IMR-90 (cell line): ENCODE data around the gene LCN2. TPM values are rescaled to one million over a fixed set of nuclear protein-coding genes. Genes with fewer than 3 reads are reported as not detected.

Source experiments
- ATAC-seq: fragments of 200-7000 bp; cut with Tn5 transposase; 2 replicates; pipeline ENCODE4 v1.9.1; 2020; ENCODE audit warnings: low read depth, mild to moderate bottlenecking, moderate library complexity
- BruUV-seq: library from RNA; stranded (reverse); fragments of 400-500 nt; replicated peaks from 2 replicates; lab custom pipeline; 2021; lab: Mats Ljungman, UMichigan
- CTCF ChIA-PET: fragments of 300-600 bp; formaldehyde crosslinking; extraction: SDS; loops from one replicate; lab custom pipeline; 2021; ENCODE audit warnings: antibody characterized with exemption; lab: Yijun Ruan, JAX
- POLR2A ChIA-PET: fragments of 300-600 bp; sonication (Branson Sonifier 250); formaldehyde crosslinking; loops from one replicate; lab custom pipeline; 2022; ENCODE audit warnings: antibody characterized with exemption; ENCODE audit not compliant: unreplicated experiment; lab: Charles Lee
- DNase-seq: peaks from one replicate; pipeline ENCODE4 v3.0.0; 2013
- H2AFZ ChIP-seq: replicated peaks from 2 replicates; pipeline ENCODE3; 2013; ENCODE audit warnings: low read length, mild to moderate bottlenecking; ENCODE audit not compliant: poor library complexity
- H2AK5ac ChIP-seq: 2 replicates; pipeline ENCODE4 v1.6.1; 2013; ENCODE audit warnings: low read depth, low read length, inconsistent platforms
- H2AK9ac ChIP-seq: replicated peaks from 2 replicates; pipeline ENCODE3; 2013; ENCODE audit warnings: mild to moderate bottlenecking, low read depth, low read length, moderate library complexity; ENCODE audit not compliant: poor library complexity
- H2BK120ac ChIP-seq: 2 replicates; pipeline ENCODE4 v1.6.1; 2013; ENCODE audit warnings: low read depth, low read length, inconsistent platforms
- H2BK15ac ChIP-seq: 3 replicates; pipeline ENCODE4 v1.6.1; 2013; ENCODE audit warnings: low read depth, low read length, inconsistent platforms
- H2BK20ac ChIP-seq: 2 replicates; pipeline ENCODE4 v1.6.1; 2013; ENCODE audit warnings: low read depth, mild to moderate bottlenecking, inconsistent platforms, low read length, moderate library complexity
- H2BK5ac ChIP-seq: 2 replicates; pipeline ENCODE4 v1.6.1; 2013; ENCODE audit warnings: mild to moderate bottlenecking, low read depth, low read length, inconsistent platforms; ENCODE audit not compliant: poor library complexity, severe bottlenecking
- H3K14ac ChIP-seq: replicated peaks from 2 replicates; pipeline ENCODE4 v1.6.1; 2013; ENCODE audit warnings: low read depth, low read length, inconsistent platforms
- H3K18ac ChIP-seq: 2 replicates; pipeline ENCODE4 v1.6.1; 2013; ENCODE audit warnings: low read depth, low read length, control low read depth
- H3K23ac ChIP-seq: 2 replicates; pipeline ENCODE4 v1.6.1; 2013; ENCODE audit warnings: low read depth, low read length, inconsistent platforms
- H3K27ac ChIP-seq: 2 replicates; pipeline ENCODE4 v1.5.1; 2013; ENCODE audit warnings: mild to moderate bottlenecking, control low read depth, low read length; ENCODE audit not compliant: insufficient read depth
- H3K27me3 ChIP-seq: 2 replicates; pipeline ENCODE4 v1.6.1; 2013; ENCODE audit warnings: low read length; ENCODE audit not compliant: control insufficient read depth, insufficient read depth
- H3K36me3 ChIP-seq: 2 replicates; pipeline ENCODE4 v1.6.1; 2013; ENCODE audit warnings: low read length, mixed read lengths; ENCODE audit not compliant: control insufficient read depth, insufficient read depth
- H3K4ac ChIP-seq: 2 replicates; pipeline ENCODE4 v1.6.1; 2013; ENCODE audit warnings: low read depth, low read length, inconsistent platforms
- H3K4me1 ChIP-seq: 2 replicates; pipeline ENCODE4 v1.6.1; 2013; ENCODE audit warnings: low read length, mixed read lengths; ENCODE audit not compliant: control insufficient read depth, insufficient read depth
- H3K4me2 ChIP-seq: 2 replicates; pipeline ENCODE4 v1.6.1; 2013; ENCODE audit warnings: low read depth, mild to moderate bottlenecking, control low read depth, low read length, moderate library complexity
- H3K4me3 ChIP-seq: 2 replicates; pipeline ENCODE4 v1.5.1; 2013; ENCODE audit warnings: low read depth, mild to moderate bottlenecking, control low read depth, low read length, moderate library complexity; ENCODE audit not compliant: insufficient read depth
- H3K56ac ChIP-seq: 2 replicates; pipeline ENCODE4 v1.6.1; 2013; ENCODE audit warnings: low read length, inconsistent platforms; ENCODE audit not compliant: insufficient read depth; ENCODE audit errors: extremely low read depth
- H3K79me1 ChIP-seq, 2 experiments: 2 replicates each; pipeline ENCODE4 v1.6.1; 2013; ENCODE audit warnings: low read length in 2 of 2, inconsistent platforms in 1 of 2, low read depth in 1 of 2
- H3K9ac ChIP-seq: 2 replicates; pipeline ENCODE4 v1.6.1; 2013; ENCODE audit warnings: low read depth, low read length, control low read depth
- H3K9me1 ChIP-seq: 2 replicates; pipeline ENCODE4 v1.6.1; 2013; ENCODE audit warnings: low read length, inconsistent platforms; ENCODE audit not compliant: insufficient read depth
- H3K9me3 ChIP-seq: 2 replicates; pipeline ENCODE4 v1.6.1; 2013; ENCODE audit warnings: low read length; ENCODE audit not compliant: control insufficient read depth, insufficient read depth
- H4K20me1 ChIP-seq: 2 replicates; pipeline ENCODE4 v1.6.1; 2013; ENCODE audit warnings: low read length, inconsistent platforms; ENCODE audit not compliant: insufficient read depth
- H4K5ac ChIP-seq: 2 replicates; pipeline ENCODE4 v1.6.1; 2013; ENCODE audit warnings: mild to moderate bottlenecking, low read depth, low read length, control low read depth
- H4K8ac ChIP-seq, 2 experiments: 2 replicates each; pipeline ENCODE4 v1.6.1; 2013; ENCODE audit warnings: low read depth in 2 of 2, low read length in 2 of 2, control low read depth in 1 of 2, inconsistent platforms in 1 of 2
- H4K91ac ChIP-seq: 2 replicates; pipeline ENCODE4 v1.6.1; 2013; ENCODE audit warnings: low read depth, low read length, inconsistent platforms; ENCODE audit not compliant: insufficient read depth
- CEBPB ChIP-seq: IDR thresholded peaks from 2 replicates; pipeline ENCODE4 v1.6.1; 2012; ENCODE audit warnings: low read depth, low read length, improper control_type of control experiment
- FOS ChIP-seq: fragments of 150-350 bp; IDR thresholded peaks from 2 replicates; pipeline ENCODE4 v1.6.1; 2016; ENCODE audit warnings: low read depth, low read length
- MXI1 ChIP-seq: IDR thresholded peaks from 2 replicates; pipeline ENCODE4 v1.6.1; 2012; ENCODE audit warnings: low read depth, mild to moderate bottlenecking, low read length, moderate library complexity, borderline replicate concordance
- WGBS, 2 experiments: methylation state at CpG; one replicate each; pipeline versions ENCODE4 v1.1.5 to v1.1.7; 2013; ENCODE audit warnings: missing lambda C conversion rate in 2 of 2; ENCODE audit not compliant: insufficient read length in 1 of 2; ENCODE audit errors: extremely low coverage in 2 of 2; 5-methylcytosine and 5-hydroxymethylcytosine counted together
- dilution Hi-C: fragments of 300-500 bp; cut with HindIII; formaldehyde crosslinking; loops from one replicate; pipeline ENCODE4 v1.14.3; 2018; ENCODE audit warnings: low sequenced_read_pairs; ENCODE audit not compliant: unreplicated experiment
- in situ Hi-C: fragments of 300-500 bp; cut with MboI; formaldehyde crosslinking; loops from 3 replicates; pipeline ENCODE4 v1.14.3; 2019; ENCODE audit warnings: low sequenced_read_pairs, inconsistent platforms, mixed read lengths
- intact Hi-C: fragments of 100-400 bp; cut with micrococcal nuclease; formaldehyde crosslinking; loops from 2 replicates; pipeline ENCODE4 v1.10.0; 2022
- polyA plus RNA-seq, 3 experiments: library from polyadenylated mRNA; depleted of rRNA; stranded (reverse); fragments of >200 nt; gene quantifications; 2 replicates each; pipeline ENCODE4 v1.2.3, GENCODE V29; 2012; ENCODE audit warnings: low replicate concordance in 1 of 3
- total RNA-seq: library from RNA; depleted of rRNA; stranded (reverse); fragments of >200 nt; gene quantifications from 2 replicates; pipeline ENCODE4 v1.2.3, GENCODE V29; 2012

The LCN2 gene
- total and polyA plus RNA-seq, 2 of the 4 experiments (the other 2 are of a cell fraction): not detected

DNA sequence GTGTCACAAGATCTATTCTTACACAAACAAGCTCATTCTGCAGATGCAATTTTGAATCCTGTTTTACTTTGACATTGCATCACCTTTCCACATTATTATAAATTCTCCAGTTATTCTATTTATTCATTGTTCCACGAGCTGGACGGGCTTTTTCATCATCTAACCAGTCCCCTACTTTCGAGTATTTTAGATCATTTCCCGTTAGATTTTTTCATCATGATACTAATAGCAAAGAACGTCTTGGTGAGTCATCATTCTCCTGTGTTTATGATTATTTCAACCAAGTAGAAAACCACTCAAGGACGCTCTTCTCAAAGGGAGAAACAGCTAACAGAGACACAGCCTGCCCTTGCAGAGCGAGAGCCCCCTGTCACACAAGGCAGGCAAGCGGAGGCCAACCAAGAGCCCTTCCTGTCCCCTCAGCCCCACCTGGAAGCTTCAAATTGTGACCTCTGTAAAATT, 25.9 kb downstream of the LCN2 start:
- Histone ChIP-seq H3K4ac (peak overlapping the region; percentile 75; the same call in 1 of the 2 replicates), H2BK120ac (peak overlapping the region; percentile 73; the same call in 1 of the 2 replicates), H2BK5ac (peak overlapping the region; percentile 59), H3K23ac (no peak overlapping the region), H4K20me1 (peaks cover 7% of the 10 kb centered on the region; the same call in 1 of the 2 replicates), H3K9me1 (peaks cover 18% of the 10 kb centered on the region), H2AFZ (no peak overlapping the region), H4K8ac (peak overlapping the region in 1 of 2 experiments; percentile 26; a peak in 2 of 4 replicates), H3K36me3 (peaks cover 43% of the 10 kb centered on the region), H4K91ac (peak overlapping the region; percentile 37; the same call in 1 of the 2 replicates), H3K18ac (peak overlapping the region; percentile 39), H2BK15ac (no peak overlapping the region), H3K27me3 (no peaks in the 10 kb centered on the region), H2AK9ac (no peak overlapping the region), H3K27ac (peak overlapping the region; percentile 88), H3K9me3 (peaks cover 5% of the 10 kb centered on the region), H4K5ac (peak overlapping the region; percentile 27; the same call in 1 of the 2 replicates), H3K56ac (peak overlapping the region; percentile 76), H3K14ac (0 out of 2 replicates have a peak overlapping the region, but pooled peaks have one; percentile 35), H2BK20ac (peak overlapping the region; percentile 20; the same call in 1 of the 2 replicates), H3K9ac (no peak overlapping the region), H3K4me3 (no peak overlapping the region), H3K4me2 (peak overlapping the region; percentile 60), H2AK5ac (0 out of 2 replicates have a peak overlapping the region, but pooled peaks have one; percentile 1), H3K79me1 (peaks cover 6 to 31% of the 10 kb centered on the region in 2 experiments; a peak in 3 of 4 replicates), H3K4me1 (peaks cover 14% of the 10 kb centered on the region)
- POLR2A ChIA-PET: interaction anchor here (0.6 kb wide), 1 partner anchor 62 kb away, joined by 3 read pairs; no protein-coding TSS in a partner anchor
- dilution Hi-C loops: no loop called here
- 0% methylated on average over 2 of the region's 8 CpGs; no CpG with 5 or more reads in 1 of the 2 experiments for WGBS, 2 experiments
- peak; percentile 88 for DNase-seq
- ATAC-seq: peak; percentile 88
- CTCF ChIA-PET: interaction anchor here (0.8 to 1.2 kb wide), 2 partner anchors 18 to 80 kb away, joined by 3 read pairs; no protein-coding TSS in a partner anchor
- in situ Hi-C loops: no loop called here
- TF ChIP-seq FOS (peak; percentile 93), MXI1 (no peak), CEBPB (peak; percentile 85)
- BruUV-seq: no TSS peak
- intact Hi-C loops: no loop called here
